NT2/D1 (cell line): Measurements from ENCODE around the gene CBY1.

Experiments
- DNase-seq: peaks from one replicate; pipeline ENCODE4 v3.0.0-alpha.2; 2011; ENCODE audit warnings: low read depth, low spot score
- H3K27me3 ChIP-seq: 2 replicates; pipeline ENCODE4 v1.6.0; 2011; ENCODE audit warnings: mild to moderate bottlenecking; ENCODE audit not compliant: insufficient read length, insufficient read depth
- H3K36me3 ChIP-seq: 2 replicates; pipeline ENCODE4 v1.6.1; 2011; ENCODE audit warnings: mild to moderate bottlenecking, low read length, mixed read lengths; ENCODE audit not compliant: insufficient read depth, insufficient read length
- H3K4me1 ChIP-seq: 2 replicates; pipeline ENCODE4 v1.5.1; 2011; ENCODE audit not compliant: insufficient read depth, insufficient read length
- H3K4me3 ChIP-seq: 2 replicates; pipeline ENCODE4 v1.5.1; 2011; ENCODE audit warnings: low read depth; ENCODE audit not compliant: insufficient read length
- H3K9ac ChIP-seq: 2 replicates; pipeline ENCODE4 v1.6.0; 2011; ENCODE audit warnings: low read depth; ENCODE audit not compliant: insufficient read length
- H3K9me3 ChIP-seq: 2 replicates; pipeline ENCODE4 v1.5.1; 2011; ENCODE audit warnings: mild to moderate bottlenecking, low read length; ENCODE audit not compliant: insufficient read depth
- SUZ12 ChIP-seq: IDR thresholded peaks from 2 replicates; pipeline ENCODE4 v1.6.1; 2011; ENCODE audit not compliant: insufficient read length, insufficient read depth; ENCODE audit errors: extremely low read depth
- YY1 ChIP-seq: IDR thresholded peaks from 2 replicates; pipeline ENCODE4 v1.6.1; 2011; ENCODE audit not compliant: insufficient read length, insufficient read depth
- ZNF274 ChIP-seq: IDR thresholded peaks from 2 replicates; pipeline ENCODE4 v1.6.1; 2011; ENCODE audit warnings: mild to moderate bottlenecking, low read depth, low read length

CBY1 gene

GRCh38 chr22:38704654-38705234, 48.3 kb downstream of the CBY1 start:
- TF ChIP-seq ZNF274: no peak
- TF ChIP-seq YY1: no peak
- TF ChIP-seq SUZ12: no peak
- peak overlapping the region; percentile 16 for H3K4me3 ChIP-seq
- H3K9me3 ChIP-seq: no peaks in the 10 kb centered on the region
- peaks cover 13% of the 10 kb centered on the region for H3K36me3 ChIP-seq
- H3K27me3 ChIP-seq: no peaks in the 10 kb centered on the region
- H3K9ac ChIP-seq: peak overlapping the region; percentile 68
- H3K4me1 ChIP-seq: peaks cover 6% of the 10 kb centered on the region
- no peak for DNase-seq

GRCh38 chr22:38705235-38706100, 49.0 kb downstream of the CBY1 start, which contains the start of gene GTPBP1:
TSS of gene GTPBP1 (plus strand) at chr22:38705944. CDS start at chr22:38705956, 12 bp downstream.
- H3K4me3 ChIP-seq: peak within 1 kb of the TSS; percentile 82
- H3K4me1 ChIP-seq: peaks cover 6% of the 10 kb centered on the region
- peak; percentile 98 for DNase-seq
- H3K36me3 ChIP-seq: peaks cover 20% of the 10 kb centered on the region
- peak within 1 kb of the TSS; percentile 92 for H3K9ac ChIP-seq
- TF ChIP-seq SUZ12 (no peak), YY1 (peak; percentile 55)
- no peaks in the 10 kb centered on the region for H3K27me3 ChIP-seq
- no peaks in the 10 kb centered on the region for H3K9me3 ChIP-seq

- H3K4me1 ChIP-seq: peaks cover 6% of the 10 kb centered on the region
- H3K36me3 ChIP-seq: peaks cover 25% of the 10 kb centered on the region
- H3K4me3 ChIP-seq: peak overlapping the region; percentile 82
- H3K9ac ChIP-seq: peak overlapping the region; percentile 92
- no peak for DNase-seq
- no peaks in the 10 kb centered on the region for H3K9me3 ChIP-seq
- TF ChIP-seq YY1 (no peak), ZNF274 (no peak), SUZ12 (no peak)
- H3K27me3 ChIP-seq: no peaks in the 10 kb centered on the region
Observed at GRCh38 chr22:38706101-38706900, 49.9 kb downstream of the CBY1 start.

- H3K4me1 ChIP-seq: peaks cover 6% of the 10 kb centered on the region
- peak overlapping the region; percentile 82 for H3K4me3 ChIP-seq
- H3K27me3 ChIP-seq: no peaks in the 10 kb centered on the region
- DNase-seq: no peak
- TF ChIP-seq SUZ12: no peak
- TF ChIP-seq ZNF274: no peak
- no peak for TF ChIP-seq YY1
- peak overlapping the region; percentile 92 for H3K9ac ChIP-seq
- H3K9me3 ChIP-seq: no peaks in the 10 kb centered on the region
- peaks cover 25% of the 10 kb centered on the region for H3K36me3 ChIP-seq
Observed at GRCh38 chr22:38706901-38707195, 50.4 kb downstream of the CBY1 start.

GRCh38 chr22:38707346-38707745, 50.9 kb downstream of the CBY1 start:
- H3K4me1 ChIP-seq: peaks cover 6% of the 10 kb centered on the region
- peaks cover 25% of the 10 kb centered on the region for H3K36me3 ChIP-seq
- H3K27me3 ChIP-seq: no peaks in the 10 kb centered on the region
- DNase-seq: no peak
- TF ChIP-seq SUZ12: no peak
- no peak for TF ChIP-seq ZNF274
- no peak for TF ChIP-seq YY1
- H3K9ac ChIP-seq: no peak overlapping the region
- H3K4me3 ChIP-seq: peak overlapping the region; percentile 82
- no peaks in the 10 kb centered on the region for H3K9me3 ChIP-seq

GRCh38 chr22:38707984-38708383, 51.5 kb downstream of the CBY1 start:
- Histone ChIP-seq H3K36me3 (peaks cover 25% of the 10 kb centered on the region), H3K27me3 (no peaks in the 10 kb centered on the region), H3K9ac (no peak overlapping the region), H3K9me3 (no peaks in the 10 kb centered on the region), H3K4me3 (no peak overlapping the region), H3K4me1 (peaks cover 3% of the 10 kb centered on the region)
- DNase-seq: no peak
- TF ChIP-seq SUZ12: no peak
- no peak for TF ChIP-seq YY1
- TF ChIP-seq ZNF274: no peak

GRCh38 chr22:38709306-38709705, 52.9 kb downstream of the CBY1 start:
- Histone ChIP-seq H3K9ac (no peak overlapping the region), H3K4me3 (no peak overlapping the region), H3K9me3 (no peaks in the 10 kb centered on the region), H3K36me3 (peaks cover 25% of the 10 kb centered on the region), H3K4me1 (peaks cover 5% of the 10 kb centered on the region), H3K27me3 (no peaks in the 10 kb centered on the region)
- TF ChIP-seq SUZ12 (no peak), YY1 (no peak), ZNF274 (no peak)
- DNase-seq: no peak
